GM19351 (cell line): Measurements from ENCODE around the gene TMEM72.

Experiments used
- ATAC-seq: cut with Tn5 transposase; IDR thresholded peaks from one replicate; pipeline ENCODE4 v1.9.1; 2021; ENCODE audit warnings: mild to moderate bottlenecking, moderate library complexity; ENCODE audit not compliant: unreplicated experiment

The TMEM72 gene

GRCh38 chr10:44951576-44952226 lies 40.6 kb downstream of the TMEM72 start:
- ATAC-seq, result no peak

DNA sequence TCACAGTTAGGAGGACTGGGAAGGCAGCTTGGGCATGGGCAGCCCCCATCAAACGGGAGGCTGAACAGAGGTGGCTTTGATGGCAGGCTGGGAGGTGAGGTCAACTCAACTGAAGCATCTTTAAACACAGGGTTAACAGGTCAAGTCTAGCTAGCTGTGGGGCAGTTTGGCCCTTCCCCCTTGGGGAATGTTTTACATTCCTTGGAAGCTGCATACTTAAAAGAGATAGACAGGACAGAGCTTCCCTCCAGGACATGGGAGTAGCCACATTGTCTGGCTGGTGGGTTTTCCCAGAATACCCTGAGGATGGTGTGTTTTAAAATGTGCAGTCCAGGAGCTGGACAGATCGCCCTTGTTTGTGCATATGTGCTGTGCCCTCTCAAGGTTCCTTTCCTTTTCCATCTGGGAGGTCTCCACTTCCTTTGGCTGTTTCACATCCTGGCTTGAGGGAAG lies 41.7 kb downstream of the TMEM72 start:
- no peak for ATAC-seq

- ATAC-seq, result no peak
Measured at GRCh38 chr10:44954042-44954441, 42.9 kb downstream of the TMEM72 start.

GRCh38 chr10:44954962-44955361 lies 43.8 kb downstream of the TMEM72 start:
- ATAC-seq, result no peak

DNA sequence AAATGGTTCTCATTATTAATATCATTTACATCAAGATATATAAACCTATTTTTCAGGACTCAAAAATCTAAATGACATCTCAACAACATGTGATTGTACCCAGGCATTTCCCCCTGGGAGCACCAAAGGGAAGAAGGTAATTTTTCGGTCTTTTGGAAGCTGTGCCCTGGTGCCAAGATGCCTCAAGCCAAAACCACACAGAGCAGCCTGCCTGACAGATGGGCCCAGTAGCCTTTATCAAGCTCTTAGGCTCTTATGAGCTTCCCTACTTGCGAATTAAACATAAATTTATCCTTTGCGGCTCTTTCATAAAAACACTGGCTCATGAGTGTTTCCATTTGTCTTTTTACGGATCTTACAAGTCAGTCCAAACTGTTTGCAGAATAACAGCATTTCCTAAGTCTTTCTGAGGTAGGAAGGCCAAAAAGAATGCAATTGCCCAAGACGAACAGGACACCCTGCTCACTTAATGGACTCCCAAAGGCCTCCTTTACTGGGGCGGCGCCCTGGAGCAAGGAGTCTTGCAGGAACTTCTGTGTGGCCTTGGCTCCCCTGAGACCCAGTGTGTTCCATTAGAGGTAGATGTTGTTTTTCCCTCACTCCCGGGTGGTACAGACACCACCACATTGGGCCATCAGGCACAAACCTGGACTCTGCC lies 44.4 kb downstream of the TMEM72 start:
- no peak for ATAC-seq

- no peak for ATAC-seq
Measured at GRCh38 chr10:44956226-44956625, 45.1 kb downstream of the TMEM72 start.

DNA sequence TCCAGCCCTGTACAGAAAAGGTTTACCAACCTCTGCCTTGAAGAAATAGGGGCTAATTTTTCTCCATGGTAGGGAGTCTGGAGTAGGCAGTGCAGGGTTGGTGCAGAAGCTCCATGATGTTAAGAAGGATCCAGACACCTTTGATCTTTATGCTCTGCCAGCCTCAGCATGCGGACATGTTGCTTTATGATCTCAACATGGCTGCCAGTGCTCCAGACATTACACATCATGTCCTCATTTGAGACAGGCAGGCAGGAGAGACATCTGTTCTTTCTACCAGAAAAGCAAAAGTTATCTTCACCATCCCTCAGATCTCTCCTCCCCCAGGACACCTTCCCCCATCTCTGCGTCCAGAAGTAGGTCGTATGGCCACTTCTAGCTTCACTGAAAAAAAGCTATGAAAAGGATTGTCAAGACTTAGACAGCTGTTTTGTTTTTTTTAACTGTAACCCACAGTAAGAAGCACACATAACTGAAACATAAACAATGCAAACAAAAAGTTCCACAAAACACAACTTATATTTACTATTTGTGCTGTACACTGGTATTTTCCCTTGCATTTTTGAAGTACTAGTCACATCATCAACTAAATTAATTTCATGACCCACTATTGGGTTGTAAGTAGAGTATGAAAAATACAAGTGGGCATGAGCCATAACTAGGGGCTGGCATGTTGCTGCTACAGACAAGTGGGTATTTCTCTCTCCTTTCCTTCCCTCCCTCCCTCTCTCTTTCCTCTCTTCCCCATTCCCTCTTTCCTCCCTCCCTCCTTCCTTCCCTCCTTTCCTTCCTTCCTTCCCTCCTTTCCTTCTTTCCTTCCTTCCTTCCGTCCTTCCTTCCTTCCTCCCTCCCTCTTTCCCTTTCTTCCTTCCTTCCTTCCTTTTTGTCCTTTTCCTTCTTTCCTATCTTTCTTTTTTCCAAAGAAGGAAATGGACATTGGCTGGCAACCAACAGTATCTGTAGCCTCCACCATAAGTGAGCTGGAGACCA lies 45.9 kb downstream of the TMEM72 start:
- no peak for ATAC-seq

DNA sequence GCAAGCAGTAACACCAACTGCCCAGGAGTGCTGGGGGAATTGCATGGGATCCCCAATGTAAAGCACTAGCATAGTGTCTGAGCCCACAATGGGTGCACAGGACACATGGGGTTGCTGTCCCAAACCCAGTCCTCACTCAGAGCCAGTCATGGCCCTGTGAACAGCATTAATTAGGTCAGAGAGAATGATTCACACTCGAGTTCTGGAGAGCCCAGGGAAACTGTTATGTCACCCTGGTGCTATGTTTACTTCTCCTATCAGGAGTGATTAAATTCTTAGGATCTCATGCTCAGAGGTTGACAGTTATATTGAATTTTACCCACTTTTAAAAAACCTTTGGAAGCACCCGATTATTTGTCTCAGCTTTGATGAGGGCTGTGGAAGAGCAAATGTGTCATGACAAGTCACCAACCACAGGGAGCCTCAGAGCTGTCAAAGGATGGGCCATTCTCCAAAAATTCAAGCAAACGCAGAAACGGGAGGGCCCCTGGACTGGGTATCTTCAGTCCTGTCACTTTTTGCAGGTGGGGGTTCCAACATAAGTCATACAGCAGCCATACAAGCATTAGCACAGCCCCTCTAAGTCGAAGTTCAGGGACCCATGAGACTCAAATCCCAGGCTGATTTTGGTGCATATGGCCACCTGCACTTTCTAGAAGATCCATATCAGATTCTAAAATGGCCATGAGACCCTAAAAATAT lies 47.2 kb downstream of the TMEM72 start:
- ATAC-seq, result no peak

GRCh38 chr10:44958898-44959246 lies 47.7 kb downstream of the TMEM72 start:
- ATAC-seq, result no peak

GRCh38 chr10:44959247-44960087 lies 48.3 kb downstream of the TMEM72 start, which contains the start of gene RASSF4:
Gene RASSF4, plus strand, starts transcription at chr10:44959802. Its CDS starts 10,401 bp downstream, at chr10:44970203.
- peak; percentile 94 for ATAC-seq

GRCh38 chr10:44960088-44960460 lies 48.9 kb downstream of the TMEM72 start:
- no peak for ATAC-seq

DNA sequence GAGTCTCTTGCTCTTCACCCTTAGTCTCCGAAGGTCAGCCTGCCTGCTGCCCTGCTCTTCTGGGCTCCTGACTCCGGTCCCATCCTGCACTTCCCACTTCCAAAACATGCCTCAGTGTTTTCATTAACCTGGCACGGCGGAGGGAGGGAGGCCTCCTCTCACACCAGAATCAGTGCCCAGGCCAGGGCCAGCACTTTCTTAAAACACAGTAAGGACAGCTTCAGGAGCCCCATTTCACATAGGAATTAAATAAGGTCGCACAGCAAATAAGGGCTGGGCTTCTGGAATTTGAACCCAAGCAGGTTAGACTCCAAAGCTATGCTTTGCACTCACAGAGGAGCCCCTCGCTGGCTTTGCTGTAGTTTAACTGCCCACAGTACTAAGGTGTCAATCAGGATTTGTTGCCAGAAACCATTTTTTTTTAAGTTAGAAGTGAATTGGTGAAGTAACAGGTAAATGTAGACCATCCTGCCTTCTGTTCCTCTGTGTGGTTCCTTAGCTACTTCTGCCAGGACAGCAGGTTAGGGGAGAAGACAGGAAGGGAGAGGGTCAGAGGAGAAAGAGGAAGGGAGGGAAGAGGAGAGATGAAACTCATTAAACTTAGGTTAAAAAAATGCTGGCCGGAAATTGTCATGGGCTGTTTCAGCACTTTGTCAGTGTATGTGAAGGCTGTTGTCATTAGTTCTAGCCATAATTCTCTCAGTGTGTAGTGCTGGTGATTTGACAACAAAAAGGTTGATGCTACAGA lies 49.5 kb downstream of the TMEM72 start:
- ATAC-seq, result no peak

DNA sequence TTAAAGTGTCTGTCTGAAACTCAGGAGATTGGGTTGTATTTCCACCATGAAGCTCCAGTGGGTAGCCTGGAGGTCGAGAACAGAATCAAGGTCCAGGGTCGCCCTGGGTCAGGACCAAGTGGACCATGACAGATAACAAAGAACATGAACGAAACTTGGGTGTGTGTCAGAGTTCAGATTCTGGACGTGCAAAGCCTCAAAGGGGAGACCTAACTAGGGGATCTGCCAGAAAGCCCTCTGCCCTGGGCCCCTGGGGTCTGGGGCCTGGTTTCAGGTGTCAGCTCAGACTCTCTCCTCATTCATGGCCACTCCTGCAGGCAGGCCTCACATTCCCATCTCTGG lies 50.1 kb downstream of the TMEM72 start:
- no peak for ATAC-seq

GRCh38 chr10:44961931-44962750 lies 51.0 kb downstream of the TMEM72 start:
- ATAC-seq, result no peak

GRCh38 chr10:44962870-44963738 lies 52.0 kb downstream of the TMEM72 start:
- ATAC-seq, result no peak

- ATAC-seq, result no peak
Measured at GRCh38 chr10:44963772-44964633, 52.9 kb downstream of the TMEM72 start.

- no peak for ATAC-seq
Measured at GRCh38 chr10:44965104-44965503, 54.0 kb downstream of the TMEM72 start.
